ENCODE measurements around the gene AOC2. TPM values are rescaled to one million over a fixed set of nuclear protein-coding genes. Genes with fewer than 3 reads are reported as not detected.
A peak's percentile ranks its signal among the peaks of the same experiment; 100 is the strongest.

AOC2 gene
- total and polyA plus RNA-seq, 2 of the 13 experiments (the other 11 are each of a cell fraction or from before 2014, with no cell fraction given) = 1.2 to 3.3 TPM

DNA sequence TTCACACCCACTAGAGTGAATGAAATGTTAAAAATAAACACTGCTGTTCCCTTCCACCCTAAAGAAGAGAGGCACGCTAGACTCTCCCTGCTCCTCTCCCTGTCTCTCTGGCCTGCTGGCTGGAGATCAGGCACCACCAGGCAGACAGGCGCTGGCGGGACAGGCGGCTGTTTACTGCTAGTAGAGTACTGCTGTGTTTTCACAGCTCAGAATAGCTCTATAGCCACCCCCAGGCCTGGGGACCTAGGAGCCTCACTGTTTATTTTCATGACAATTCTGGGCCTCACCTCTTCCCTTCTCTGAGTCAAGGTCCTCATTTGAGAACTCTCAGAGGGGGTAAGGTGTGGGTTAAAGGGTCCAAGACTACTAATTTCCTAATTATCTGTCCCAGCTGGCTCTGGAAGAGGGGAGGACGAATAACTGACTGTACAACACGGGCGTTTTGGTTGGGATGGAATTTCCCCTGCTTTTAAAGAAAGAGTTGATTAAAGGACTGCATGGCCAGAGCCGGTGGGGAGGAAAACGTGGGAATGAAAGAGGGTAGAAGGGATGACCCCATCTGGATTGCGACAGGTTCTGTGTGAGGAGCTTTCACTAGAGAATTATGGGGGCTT is 47.3 kb downstream of the AOC2 start (continued):
- TF ChIP-seq ZNF878 (CRISPR knock-in tag; IDR thresholded peaks at IDR 0.05) = peak; percentile 68; the same call in 1 of the 2 replicates
- no peak for TF ChIP-seq PAF1 (CRISPR knock-in tag; IDR thresholded peaks at IDR 0.05)
- TF ChIP-seq, protein P1, sequence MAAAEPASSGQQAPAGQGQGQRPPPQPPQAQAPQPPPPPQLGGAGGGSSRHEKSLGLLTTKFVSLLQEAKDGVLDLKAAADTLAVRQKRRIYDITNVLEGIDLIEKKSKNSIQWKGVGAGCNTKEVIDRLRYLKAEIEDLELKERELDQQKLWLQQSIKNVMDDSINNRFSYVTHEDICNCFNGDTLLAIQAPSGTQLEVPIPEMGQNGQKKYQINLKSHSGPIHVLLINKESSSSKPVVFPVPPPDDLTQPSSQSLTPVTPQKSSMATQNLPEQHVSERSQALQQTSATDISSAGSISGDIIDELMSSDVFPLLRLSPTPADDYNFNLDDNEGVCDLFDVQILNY (CRISPR knock-in tag; conservative IDR thresholded peaks at IDR 0.05) = no peak
- TF ChIP-seq NR3C1 (CRISPR knock-in tag; IDR thresholded peaks at IDR 0.05) = no peak
- TF ChIP-seq, protein P2, sequence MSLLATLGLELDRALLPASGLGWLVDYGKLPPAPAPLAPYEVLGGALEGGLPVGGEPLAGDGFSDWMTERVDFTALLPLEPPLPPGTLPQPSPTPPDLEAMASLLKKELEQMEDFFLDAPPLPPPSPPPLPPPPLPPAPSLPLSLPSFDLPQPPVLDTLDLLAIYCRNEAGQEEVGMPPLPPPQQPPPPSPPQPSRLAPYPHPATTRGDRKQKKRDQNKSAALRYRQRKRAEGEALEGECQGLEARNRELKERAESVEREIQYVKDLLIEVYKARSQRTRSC (CRISPR knock-in tag; IDR thresholded peaks at IDR 0.05; ENCODE audit: low read depth) = no peak
- TF ChIP-seq CREB3 (CRISPR knock-in tag; IDR thresholded peaks at IDR 0.05) = 0 out of 2 replicates have a peak, but pooled peaks have one; percentile 35
- TF ChIP-seq HOXD1 (CRISPR knock-in tag; IDR thresholded peaks at IDR 0.05) = no peak
- no peak for TF ChIP-seq DZIP1 (CRISPR knock-in tag; IDR thresholded peaks at IDR 0.05)
- no peak for TF ChIP-seq ZNF703 (CRISPR knock-in tag; IDR thresholded peaks at IDR 0.05; ENCODE audit: borderline replicate concordance)
- TF ChIP-seq, protein P3, sequence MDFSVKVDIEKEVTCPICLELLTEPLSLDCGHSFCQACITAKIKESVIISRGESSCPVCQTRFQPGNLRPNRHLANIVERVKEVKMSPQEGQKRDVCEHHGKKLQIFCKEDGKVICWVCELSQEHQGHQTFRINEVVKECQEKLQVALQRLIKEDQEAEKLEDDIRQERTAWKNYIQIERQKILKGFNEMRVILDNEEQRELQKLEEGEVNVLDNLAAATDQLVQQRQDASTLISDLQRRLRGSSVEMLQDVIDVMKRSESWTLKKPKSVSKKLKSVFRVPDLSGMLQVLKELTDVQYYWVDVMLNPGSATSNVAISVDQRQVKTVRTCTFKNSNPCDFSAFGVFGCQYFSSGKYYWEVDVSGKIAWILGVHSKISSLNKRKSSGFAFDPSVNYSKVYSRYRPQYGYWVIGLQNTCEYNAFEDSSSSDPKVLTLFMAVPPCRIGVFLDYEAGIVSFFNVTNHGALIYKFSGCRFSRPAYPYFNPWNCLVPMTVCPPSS (IDR thresholded peaks at IDR 0.05) = no peak
- TF ChIP-seq, protein P4, sequence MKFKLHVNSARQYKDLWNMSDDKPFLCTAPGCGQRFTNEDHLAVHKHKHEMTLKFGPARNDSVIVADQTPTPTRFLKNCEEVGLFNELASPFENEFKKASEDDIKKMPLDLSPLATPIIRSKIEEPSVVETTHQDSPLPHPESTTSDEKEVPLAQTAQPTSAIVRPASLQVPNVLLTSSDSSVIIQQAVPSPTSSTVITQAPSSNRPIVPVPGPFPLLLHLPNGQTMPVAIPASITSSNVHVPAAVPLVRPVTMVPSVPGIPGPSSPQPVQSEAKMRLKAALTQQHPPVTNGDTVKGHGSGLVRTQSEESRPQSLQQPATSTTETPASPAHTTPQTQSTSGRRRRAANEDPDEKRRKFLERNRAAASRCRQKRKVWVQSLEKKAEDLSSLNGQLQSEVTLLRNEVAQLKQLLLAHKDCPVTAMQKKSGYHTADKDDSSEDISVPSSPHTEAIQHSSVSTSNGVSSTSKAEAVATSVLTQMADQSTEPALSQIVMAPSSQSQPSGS (CRISPR knock-in tag; IDR thresholded peaks at IDR 0.05) = no peak
- no peak for TF ChIP-seq NFE2L1 (CRISPR knock-in tag; IDR thresholded peaks at IDR 0.05; ENCODE audit: borderline replicate concordance)
- no peak for TF ChIP-seq KLF13 (CRISPR knock-in tag; IDR thresholded peaks at IDR 0.05)
- TF ChIP-seq XBP1 (CRISPR knock-in tag; IDR thresholded peaks at IDR 0.05) = no peak
- peak; percentile 61; the same call in 1 of the 2 replicates for TF ChIP-seq SMAD1 (CRISPR knock-in tag; IDR thresholded peaks at IDR 0.05; ENCODE audit: borderline replicate concordance, low read depth)
- TF ChIP-seq ZNF644 (CRISPR knock-in tag; IDR thresholded peaks at IDR 0.05; ENCODE audit: low read depth) = no peak
- TF ChIP-seq ZFP36L1 (CRISPR knock-in tag; IDR thresholded peaks at IDR 0.05) = no peak
- TF ChIP-seq NAIF1 (CRISPR knock-in tag; IDR thresholded peaks at IDR 0.05; ENCODE audit: borderline replicate concordance) = no peak
- TF ChIP-seq RXRA (CRISPR knock-in tag; IDR thresholded peaks at IDR 0.05) = peak; percentile 35; the same call in 1 of the 2 replicates
- no peak for TF ChIP-seq MBD4 (IDR thresholded peaks at IDR 0.05; ENCODE audit: borderline replicate concordance, low read length)
- TF ChIP-seq SNRNP70 (IDR thresholded peaks at IDR 0.05; ENCODE audit: low read depth, low read length) = no peak
- TF ChIP-seq SNAPC2 (CRISPR knock-in tag; IDR thresholded peaks at IDR 0.05) = no peak; the same call in 1 of the 2 replicates
- TF ChIP-seq ZSCAN12 (CRISPR knock-in tag; IDR thresholded peaks at IDR 0.05) = no peak

All from HepG2 (cell line).